22Rv1 (cell line): ENCODE data around the gene UXS1.

Experiments
- CTCF ChIP-seq: fragments of 450-650 bp; IDR thresholded peaks from 2 replicates; pipeline ENCODE4 v1.5.1; 2017; ENCODE audit warnings: mild to moderate bottlenecking
- ZFX ChIP-seq: fragments of 450-650 bp; IDR thresholded peaks from 2 replicates; pipeline ENCODE4 v1.6.1; 2017; ENCODE audit warnings: antibody characterized with exemption, borderline replicate concordance

- TF ChIP-seq ZFX (no peak), CTCF (no peak)
Observed at GRCh38 chr2:106185475-106186184, 8.5 kb downstream of the UXS1 start.
